Right hindlimb (tissue), 1 donor: ENCODE data around the gene ZSCAN5A.
"Not testable (repeated sequence)": the region's sequence is repeated elsewhere in the genome, so short reads cannot be mapped to it uniquely, and the experiment has no call there.

Source experiments
- DNase-seq: peaks from one replicate; pipeline ENCODE4 v3.0.0-alpha.2; 2018

Gene ZSCAN5A

GRCh38 chr19:56314018-56314380, 640 bp downstream of the ZSCAN5A start:
- DNase-seq = peak; percentile 30

GRCh38 chr19:56312787-56313657, 1.6 kb downstream of the ZSCAN5A start:
- no peak for DNase-seq

- no peak for DNase-seq
These were observed 2.3 kb downstream of the ZSCAN5A start for GRCh38 chr19:56312342-56312741.

- DNase-seq = no peak
These were observed 4.2 kb downstream of the ZSCAN5A start for GRCh38 chr19:56310462-56310861.

- DNase-seq = no peak
These were observed 5.0 kb downstream of the ZSCAN5A start for GRCh38 chr19:56309511-56310185.

GRCh38 chr19:56308792-56309191, 5.8 kb downstream of the ZSCAN5A start:
- no peak for DNase-seq

GRCh38 chr19:56307062-56307461, 7.6 kb downstream of the ZSCAN5A start:
- not testable (repeated sequence) for DNase-seq

GRCh38 chr19:56306016-56306415, 8.6 kb downstream of the ZSCAN5A start:
- no peak for DNase-seq

GRCh38 chr19:56304243-56304642, 10.4 kb downstream of the ZSCAN5A start:
- DNase-seq = no peak

- DNase-seq = no peak
These were observed 12.6 kb downstream of the ZSCAN5A start for GRCh38 chr19:56301886-56302620.

- no peak for DNase-seq
These were observed 13.5 kb downstream of the ZSCAN5A start for GRCh38 chr19:56301155-56301554.

GRCh38 chr19:56299688-56300087, 15.0 kb downstream of the ZSCAN5A start:
- no peak for DNase-seq

GRCh38 chr19:56297010-56297409, 17.6 kb downstream of the ZSCAN5A start:
- DNase-seq = no peak

GRCh38 chr19:56295531-56296455, 18.8 kb downstream of the ZSCAN5A start:
- no peak for DNase-seq

- DNase-seq = no peak
These were observed 20.1 kb downstream of the ZSCAN5A start for GRCh38 chr19:56294549-56294948.

GRCh38 chr19:56291867-56292266, 22.8 kb downstream of the ZSCAN5A start:
- no peak for DNase-seq

GRCh38 chr19:56290104-56290503, 24.5 kb downstream of the ZSCAN5A start:
- DNase-seq = no peak

GRCh38 chr19:56284746-56285145, 29.9 kb downstream of the ZSCAN5A start:
- no peak for DNase-seq

GRCh38 chr19:56282809-56283208, 31.8 kb downstream of the ZSCAN5A start:
- no peak for DNase-seq

GRCh38 chr19:56273563-56274117, 41.0 kb downstream of the ZSCAN5A start:
- no peak for DNase-seq

- DNase-seq = no peak
These were observed 42.4 kb downstream of the ZSCAN5A start, which contains the start of gene EDDM13 for GRCh38 chr19:56272161-56272798. Gene EDDM13 (plus strand): TSS chr19:56272748. CDS start chr19:56272835, 87 bp downstream.
